A549 treated with GW870086 at 1 μM for 4 hours (cell line): ENCODE data around the gene SPR. TPM values are rescaled to one million over a fixed set of nuclear protein-coding genes. Genes with fewer than 3 reads are reported as not detected.

Source experiments
- total RNA-seq: library from RNA; stranded (reverse); fragments of 200-300 nt; extraction: Qiagen RNA extraction; gene quantifications from 5 replicates; pipeline ENCODE4 v1.2.3, GENCODE V29; 2022; ENCODE audit warnings: low read depth

Gene SPR
- total RNA-seq, result 92.9 to 144 TPM (median 130 TPM) in 5 replicates

DNA sequence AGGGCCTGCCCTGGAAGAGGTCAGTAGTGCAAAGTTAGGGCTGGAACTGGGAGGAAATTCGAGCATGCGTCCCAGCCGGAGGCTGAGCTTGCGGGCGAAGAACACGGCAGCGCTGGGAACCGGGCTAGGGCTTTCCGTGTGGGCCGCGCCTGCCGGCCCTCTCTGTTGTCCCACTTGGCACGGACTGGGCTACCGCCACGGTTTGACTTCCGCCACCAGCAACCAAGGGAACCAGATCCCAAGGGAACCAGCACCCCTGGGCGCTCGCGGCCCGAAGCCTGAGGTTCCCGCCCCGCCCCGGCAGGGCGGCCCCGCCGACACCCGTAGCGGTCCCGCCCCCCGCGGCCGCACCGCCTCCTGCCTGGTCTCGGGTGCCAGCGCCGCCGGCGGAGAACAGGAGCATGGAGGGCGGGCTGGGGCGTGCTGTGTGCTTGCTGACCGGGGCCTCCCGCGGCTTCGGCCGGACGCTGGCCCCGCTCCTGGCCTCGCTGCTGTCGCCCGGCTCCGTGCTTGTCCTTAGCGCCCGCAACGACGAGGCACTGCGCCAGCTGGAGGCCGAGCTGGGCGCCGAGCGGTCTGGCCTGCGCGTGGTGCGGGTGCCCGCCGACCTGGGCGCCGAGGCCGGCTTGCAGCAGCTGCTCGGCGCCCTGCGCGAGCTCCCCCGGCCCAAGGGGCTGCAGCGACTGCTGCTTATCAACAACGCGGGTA lies at the start of gene SPR:
SPR (plus strand) TSS at position 377 of the 708 bp plus-strand sequence; CDS start at position 402, 25 bp downstream.

GRCh38 chr2:72917138-72917876 lies 30.1 kb downstream of the SPR start, which contains the start of gene EMX1:
Gene EMX1, plus strand, starts transcription at chr2:72917519. Its CDS starts 334 bp downstream, at chr2:72917853.

Other genes with a start within 250 kb of the SPR start
- 5.8 to 8.9 TPM (median 7.5 TPM) in 5 replicates for gene EXOC6B, start 61.4 kb upstream of the SPR start, total RNA-seq
- gene EMX1, start 30.1 kb downstream of the SPR start, total RNA-seq, result 0.13 to 0.25 TPM in 2 of 5 replicates, not detected in the others
- 10.9 to 15.5 TPM (median 13.1 TPM) in 5 replicates for gene SFXN5, start 184.3 kb downstream of the SPR start, total RNA-seq
- gene RAB11FIP5, start 225.5 kb downstream of the SPR start, total RNA-seq, result 32.5 to 35.9 TPM (median 34.1 TPM) in 5 replicates